Measurements from ENCODE around the gene PMM2. TPM values are rescaled to one million over a fixed set of nuclear protein-coding genes. Genes with fewer than 3 reads are reported as not detected.

Gene PMM2
- total RNA-seq, 1 experiment from 2014 or later, result 53.8 TPM

GRCh38 chr16:8867216-8867931 lies 69.7 kb downstream of the PMM2 start:
- H3K27me3 Mint-ChIP-seq (ENCODE audit: low read depth), result no peaks in the 10 kb centered on the region
- ATAC-seq (no peak), DNase-seq (ENCODE audit: low spot score) (no peak)
- no peaks in the 10 kb centered on the region for H3K9me3 Mint-ChIP-seq
- H3K4me3 Mint-ChIP-seq, result peak overlapping the region; percentile 89
- H3K4me1 Mint-ChIP-seq, result peaks cover 52% of the 10 kb centered on the region
- ChIA-PET POLR2A (interaction anchor here (2.0 kb wide), 1 partner anchor 36 kb away, joined by 20 read pairs; no protein-coding TSS in a partner anchor), CTCF (interaction anchor here (1.1 to 5.8 kb wide), 4 partner anchors 12 to 146 kb away, joined by 3 to 58 read pairs (median 8); no protein-coding TSS in a partner anchor)
- no peaks in the 10 kb centered on the region for H3K36me3 Mint-ChIP-seq
- peak overlapping the region; percentile 86 for H3K27ac Mint-ChIP-seq
- TF ChIP-seq, protein P1, sequence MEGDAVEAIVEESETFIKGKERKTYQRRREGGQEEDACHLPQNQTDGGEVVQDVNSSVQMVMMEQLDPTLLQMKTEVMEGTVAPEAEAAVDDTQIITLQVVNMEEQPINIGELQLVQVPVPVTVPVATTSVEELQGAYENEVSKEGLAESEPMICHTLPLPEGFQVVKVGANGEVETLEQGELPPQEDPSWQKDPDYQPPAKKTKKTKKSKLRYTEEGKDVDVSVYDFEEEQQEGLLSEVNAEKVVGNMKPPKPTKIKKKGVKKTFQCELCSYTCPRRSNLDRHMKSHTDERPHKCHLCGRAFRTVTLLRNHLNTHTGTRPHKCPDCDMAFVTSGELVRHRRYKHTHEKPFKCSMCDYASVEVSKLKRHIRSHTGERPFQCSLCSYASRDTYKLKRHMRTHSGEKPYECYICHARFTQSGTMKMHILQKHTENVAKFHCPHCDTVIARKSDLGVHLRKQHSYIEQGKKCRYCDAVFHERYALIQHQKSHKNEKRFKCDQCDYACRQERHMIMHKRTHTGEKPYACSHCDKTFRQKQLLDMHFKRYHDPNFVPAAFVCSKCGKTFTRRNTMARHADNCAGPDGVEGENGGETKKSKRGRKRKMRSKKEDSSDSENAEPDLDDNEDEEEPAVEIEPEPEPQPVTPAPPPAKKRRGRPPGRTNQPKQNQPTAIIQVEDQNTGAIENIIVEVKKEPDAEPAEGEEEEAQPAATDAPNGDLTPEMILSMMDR (IDR thresholded peaks at IDR 0.05), result no peak
- 0 out of 2 replicates have a peak, but pooled peaks have one; percentile 16 for TF ChIP-seq KAT7 (CRISPR knock-in tag; IDR thresholded peaks at IDR 0.05; ENCODE audit: borderline replicate concordance)
- TF ChIP-seq GTF2I (CRISPR knock-in tag; conservative IDR thresholded peaks at IDR 0.05), result no peak
- TF ChIP-seq CREM (CRISPR knock-in tag; IDR thresholded peaks at IDR 0.05), result no peak
- no peak for TF ChIP-seq ZBTB43 (CRISPR knock-in tag; IDR thresholded peaks at IDR 0.05)
- TF ChIP-seq, protein P2, sequence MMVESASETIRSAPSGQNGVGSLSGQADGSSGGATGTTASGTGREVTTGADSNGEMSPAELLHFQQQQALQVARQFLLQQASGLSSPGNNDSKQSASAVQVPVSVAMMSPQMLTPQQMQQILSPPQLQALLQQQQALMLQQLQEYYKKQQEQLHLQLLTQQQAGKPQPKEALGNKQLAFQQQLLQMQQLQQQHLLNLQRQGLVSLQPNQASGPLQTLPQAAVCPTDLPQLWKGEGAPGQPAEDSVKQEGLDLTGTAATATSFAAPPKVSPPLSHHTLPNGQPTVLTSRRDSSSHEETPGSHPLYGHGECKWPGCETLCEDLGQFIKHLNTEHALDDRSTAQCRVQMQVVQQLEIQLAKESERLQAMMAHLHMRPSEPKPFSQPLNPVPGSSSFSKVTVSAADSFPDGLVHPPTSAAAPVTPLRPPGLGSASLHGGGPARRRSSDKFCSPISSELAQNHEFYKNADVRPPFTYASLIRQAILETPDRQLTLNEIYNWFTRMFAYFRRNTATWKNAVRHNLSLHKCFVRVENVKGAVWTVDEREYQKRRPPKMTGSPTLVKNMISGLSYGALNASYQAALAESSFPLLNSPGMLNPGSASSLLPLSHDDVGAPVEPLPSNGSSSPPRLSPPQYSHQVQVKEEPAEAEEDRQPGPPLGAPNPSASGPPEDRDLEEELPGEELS (CRISPR knock-in tag; IDR thresholded peaks at IDR 0.05), result no peak
- TF ChIP-seq ATF1 (CRISPR knock-in tag; IDR thresholded peaks at IDR 0.05), result no peak
- TF ChIP-seq, protein P3, sequence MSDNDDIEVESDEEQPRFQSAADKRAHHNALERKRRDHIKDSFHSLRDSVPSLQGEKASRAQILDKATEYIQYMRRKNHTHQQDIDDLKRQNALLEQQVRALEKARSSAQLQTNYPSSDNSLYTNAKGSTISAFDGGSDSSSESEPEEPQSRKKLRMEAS (CRISPR knock-in tag; IDR thresholded peaks at IDR 0.05), result peak; percentile 17; the same call in 1 of the 2 replicates
- TF ChIP-seq, protein P4, sequence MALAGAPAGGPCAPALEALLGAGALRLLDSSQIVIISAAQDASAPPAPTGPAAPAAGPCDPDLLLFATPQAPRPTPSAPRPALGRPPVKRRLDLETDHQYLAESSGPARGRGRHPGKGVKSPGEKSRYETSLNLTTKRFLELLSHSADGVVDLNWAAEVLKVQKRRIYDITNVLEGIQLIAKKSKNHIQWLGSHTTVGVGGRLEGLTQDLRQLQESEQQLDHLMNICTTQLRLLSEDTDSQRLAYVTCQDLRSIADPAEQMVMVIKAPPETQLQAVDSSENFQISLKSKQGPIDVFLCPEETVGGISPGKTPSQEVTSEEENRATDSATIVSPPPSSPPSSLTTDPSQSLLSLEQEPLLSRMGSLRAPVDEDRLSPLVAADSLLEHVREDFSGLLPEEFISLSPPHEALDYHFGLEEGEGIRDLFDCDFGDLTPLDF (CRISPR knock-in tag; IDR thresholded peaks at IDR 0.05), result no peak
- TF ChIP-seq, protein P5, sequence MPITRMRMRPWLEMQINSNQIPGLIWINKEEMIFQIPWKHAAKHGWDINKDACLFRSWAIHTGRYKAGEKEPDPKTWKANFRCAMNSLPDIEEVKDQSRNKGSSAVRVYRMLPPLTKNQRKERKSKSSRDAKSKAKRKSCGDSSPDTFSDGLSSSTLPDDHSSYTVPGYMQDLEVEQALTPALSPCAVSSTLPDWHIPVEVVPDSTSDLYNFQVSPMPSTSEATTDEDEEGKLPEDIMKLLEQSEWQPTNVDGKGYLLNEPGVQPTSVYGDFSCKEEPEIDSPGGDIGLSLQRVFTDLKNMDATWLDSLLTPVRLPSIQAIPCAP (CRISPR knock-in tag; IDR thresholded peaks at IDR 0.05), result no peak
- no peak for TF ChIP-seq ZNF138 (CRISPR knock-in tag; conservative IDR thresholded peaks at IDR 0.05)
- no peak for TF ChIP-seq JUN (CRISPR knock-in tag; IDR thresholded peaks at IDR 0.05)
- TF ChIP-seq, protein P6, sequence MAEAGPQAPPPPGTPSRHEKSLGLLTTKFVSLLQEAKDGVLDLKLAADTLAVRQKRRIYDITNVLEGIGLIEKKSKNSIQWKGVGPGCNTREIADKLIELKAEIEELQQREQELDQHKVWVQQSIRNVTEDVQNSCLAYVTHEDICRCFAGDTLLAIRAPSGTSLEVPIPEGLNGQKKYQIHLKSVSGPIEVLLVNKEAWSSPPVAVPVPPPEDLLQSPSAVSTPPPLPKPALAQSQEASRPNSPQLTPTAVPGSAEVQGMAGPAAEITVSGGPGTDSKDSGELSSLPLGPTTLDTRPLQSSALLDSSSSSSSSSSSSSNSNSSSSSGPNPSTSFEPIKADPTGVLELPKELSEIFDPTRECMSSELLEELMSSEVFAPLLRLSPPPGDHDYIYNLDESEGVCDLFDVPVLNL (CRISPR knock-in tag; IDR thresholded peaks at IDR 0.05; ENCODE audit: borderline replicate concordance, low read depth), result no peak
- TF ChIP-seq, protein P7, sequence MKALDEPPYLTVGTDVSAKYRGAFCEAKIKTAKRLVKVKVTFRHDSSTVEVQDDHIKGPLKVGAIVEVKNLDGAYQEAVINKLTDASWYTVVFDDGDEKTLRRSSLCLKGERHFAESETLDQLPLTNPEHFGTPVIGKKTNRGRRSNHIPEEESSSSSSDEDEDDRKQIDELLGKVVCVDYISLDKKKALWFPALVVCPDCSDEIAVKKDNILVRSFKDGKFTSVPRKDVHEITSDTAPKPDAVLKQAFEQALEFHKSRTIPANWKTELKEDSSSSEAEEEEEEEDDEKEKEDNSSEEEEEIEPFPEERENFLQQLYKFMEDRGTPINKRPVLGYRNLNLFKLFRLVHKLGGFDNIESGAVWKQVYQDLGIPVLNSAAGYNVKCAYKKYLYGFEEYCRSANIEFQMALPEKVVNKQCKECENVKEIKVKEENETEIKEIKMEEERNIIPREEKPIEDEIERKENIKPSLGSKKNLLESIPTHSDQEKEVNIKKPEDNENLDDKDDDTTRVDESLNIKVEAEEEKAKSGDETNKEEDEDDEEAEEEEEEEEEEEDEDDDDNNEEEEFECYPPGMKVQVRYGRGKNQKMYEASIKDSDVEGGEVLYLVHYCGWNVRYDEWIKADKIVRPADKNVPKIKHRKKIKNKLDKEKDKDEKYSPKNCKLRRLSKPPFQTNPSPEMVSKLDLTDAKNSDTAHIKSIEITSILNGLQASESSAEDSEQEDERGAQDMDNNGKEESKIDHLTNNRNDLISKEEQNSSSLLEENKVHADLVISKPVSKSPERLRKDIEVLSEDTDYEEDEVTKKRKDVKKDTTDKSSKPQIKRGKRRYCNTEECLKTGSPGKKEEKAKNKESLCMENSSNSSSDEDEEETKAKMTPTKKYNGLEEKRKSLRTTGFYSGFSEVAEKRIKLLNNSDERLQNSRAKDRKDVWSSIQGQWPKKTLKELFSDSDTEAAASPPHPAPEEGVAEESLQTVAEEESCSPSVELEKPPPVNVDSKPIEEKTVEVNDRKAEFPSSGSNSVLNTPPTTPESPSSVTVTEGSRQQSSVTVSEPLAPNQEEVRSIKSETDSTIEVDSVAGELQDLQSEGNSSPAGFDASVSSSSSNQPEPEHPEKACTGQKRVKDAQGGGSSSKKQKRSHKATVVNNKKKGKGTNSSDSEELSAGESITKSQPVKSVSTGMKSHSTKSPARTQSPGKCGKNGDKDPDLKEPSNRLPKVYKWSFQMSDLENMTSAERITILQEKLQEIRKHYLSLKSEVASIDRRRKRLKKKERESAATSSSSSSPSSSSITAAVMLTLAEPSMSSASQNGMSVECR (CRISPR knock-in tag; IDR thresholded peaks at IDR 0.05; ENCODE audit: borderline replicate concordance), result 0 out of 2 replicates have a peak, but pooled peaks have one; percentile 18
- no peak for TF ChIP-seq SOX15 (CRISPR knock-in tag; IDR thresholded peaks at IDR 0.05)
- TF ChIP-seq STAT6 (CRISPR knock-in tag; conservative IDR thresholded peaks at IDR 0.05; ENCODE audit: low read depth), result no peak
- TF ChIP-seq SMAD3 (CRISPR knock-in tag; IDR thresholded peaks at IDR 0.05; ENCODE audit: borderline replicate concordance), result no peak
- TF ChIP-seq ZNF416 (CRISPR knock-in tag; IDR thresholded peaks at IDR 0.05), result no peak
- 0 out of 2 replicates have a peak, but pooled peaks have one; percentile 20 for TF ChIP-seq GABPB1 (CRISPR knock-in tag; IDR thresholded peaks at IDR 0.05)
